Mesodermal cell (in vitro differentiated cells): ENCODE data around the gene FAM81A.
"Not testable (repeated sequence)": the region's sequence is repeated elsewhere in the genome, so short reads cannot be mapped to it uniquely, and the experiment has no call there.

ENCODE experiments used
- H3K27ac ChIP-seq: 2 replicates; pipeline ENCODE4 v1.7.0; 2013; ENCODE audit warnings: mild to moderate bottlenecking, low read depth, low read length, moderate library complexity; ENCODE audit not compliant: severe bottlenecking
- H3K36me3 ChIP-seq: 2 replicates; pipeline ENCODE4 v1.7.1; 2013; ENCODE audit warnings: mild to moderate bottlenecking, low read length, moderate library complexity; ENCODE audit not compliant: control insufficient read depth, insufficient read depth
- H3K4me1 ChIP-seq: one replicate; pipeline ENCODE4 v1.7.1; 2013; ENCODE audit warnings: mild to moderate bottlenecking, low read length; ENCODE audit not compliant: insufficient read depth, control insufficient read depth, poor library complexity, severe bottlenecking
- H3K4me3 ChIP-seq: 2 replicates; pipeline ENCODE4 v1.7.0; 2013; ENCODE audit warnings: low read length, control low read depth, mild to moderate bottlenecking; ENCODE audit not compliant: insufficient read depth, poor library complexity, severe bottlenecking; ENCODE audit errors: extremely low read depth
- H3K9me3 ChIP-seq: 2 replicates; pipeline ENCODE4 v1.7.1; 2013; ENCODE audit warnings: mild to moderate bottlenecking, low read length, moderate library complexity; ENCODE audit not compliant: control insufficient read depth
- whole genome bisulfite sequencing, 2 experiments: methylation state at CpG; one replicate each; pipeline ENCODE4 v1.1.5; 2013; ENCODE audit warnings: missing lambda C conversion rate in 2 of 2; ENCODE audit not compliant: insufficient coverage in 2 of 2; 5-methylcytosine and 5-hydroxymethylcytosine counted together

Gene FAM81A

DNA sequence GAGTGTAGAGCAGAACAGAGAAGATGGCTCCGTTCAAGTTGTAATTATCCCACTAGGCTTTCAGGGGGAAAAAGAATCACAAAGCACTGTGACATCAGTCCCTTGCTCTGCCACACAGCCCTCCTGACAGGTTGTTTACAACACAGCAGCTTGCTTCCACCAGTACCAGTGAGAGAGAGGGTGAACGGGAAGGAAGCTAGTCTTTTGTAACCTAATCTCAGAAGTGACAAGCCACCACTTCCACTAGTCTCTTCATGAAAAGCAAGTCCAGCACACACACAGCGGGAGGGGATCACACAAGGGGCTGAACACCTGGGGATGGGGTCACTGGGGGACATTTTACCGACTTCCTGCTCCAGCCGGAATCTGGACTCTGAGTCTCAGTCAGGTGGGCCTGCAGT lies 86.3 kb downstream of the FAM81A start:
- Histone ChIP-seq H3K27ac (no peak overlapping the region), H3K9me3 (no peaks in the 10 kb centered on the region), H3K36me3 (no peaks in the 10 kb centered on the region), H3K4me1 (no peaks in the 10 kb centered on the region), H3K4me3 (no peak overlapping the region)
- 81 to 96% methylated on average over 4 of the region's 5 CpGs for WGBS, 2 experiments

- H3K4me1 ChIP-seq, H3K4me3 ChIP-seq, H3K9me3 ChIP-seq, H3K36me3 ChIP-seq, H3K27ac ChIP-seq: not testable (repeated sequence)
- WGBS, 2 experiments, result 90 to 93% methylated on average over 4 to 6 of the region's 6 CpGs
Observed at GRCh38 chr15:59526466-59526865, 88.5 kb downstream of the FAM81A start.

DNA sequence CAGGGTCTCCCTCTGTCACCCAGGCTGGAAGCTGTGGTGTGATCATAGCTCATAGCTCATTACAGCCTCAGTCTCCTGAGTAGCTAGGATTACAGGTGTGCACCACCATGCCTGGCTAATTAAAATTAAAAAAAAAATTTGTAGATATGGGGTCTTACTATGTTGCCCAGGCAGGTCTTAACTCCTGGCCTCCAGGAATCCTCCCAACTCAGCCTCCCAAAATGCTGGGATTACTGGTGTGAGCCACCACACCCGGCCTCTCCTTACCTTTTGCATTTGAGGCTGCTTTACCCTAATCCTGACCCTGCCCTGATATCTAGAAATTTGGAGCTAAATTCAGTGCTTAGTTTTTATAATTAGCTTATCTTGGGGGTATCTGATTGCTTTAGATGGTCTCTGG lies 90.4 kb downstream of the FAM81A start:
- H3K4me3 ChIP-seq, result no peak overlapping the region
- no peaks in the 10 kb centered on the region for H3K4me1 ChIP-seq
- no peaks in the 10 kb centered on the region for H3K9me3 ChIP-seq
- no peak overlapping the region for H3K27ac ChIP-seq
- no peaks in the 10 kb centered on the region for H3K36me3 ChIP-seq
- WGBS, 2 experiments, result 100% methylated on average over 1 of the region's 1 CpG; no CpG with 5 or more reads in 1 of the 2 experiments

- Histone ChIP-seq H3K4me1 (no peaks in the 10 kb centered on the region), H3K4me3 (no peak overlapping the region), H3K9me3 (no peaks in the 10 kb centered on the region), H3K27ac (no peak overlapping the region), H3K36me3 (no peaks in the 10 kb centered on the region)
- WGBS, 2 experiments, result 8 to 14% methylated on average over 3 to 7 of the region's 8 CpGs
Observed at GRCh38 chr15:59528961-59529402, 91.0 kb downstream of the FAM81A start.

DNA sequence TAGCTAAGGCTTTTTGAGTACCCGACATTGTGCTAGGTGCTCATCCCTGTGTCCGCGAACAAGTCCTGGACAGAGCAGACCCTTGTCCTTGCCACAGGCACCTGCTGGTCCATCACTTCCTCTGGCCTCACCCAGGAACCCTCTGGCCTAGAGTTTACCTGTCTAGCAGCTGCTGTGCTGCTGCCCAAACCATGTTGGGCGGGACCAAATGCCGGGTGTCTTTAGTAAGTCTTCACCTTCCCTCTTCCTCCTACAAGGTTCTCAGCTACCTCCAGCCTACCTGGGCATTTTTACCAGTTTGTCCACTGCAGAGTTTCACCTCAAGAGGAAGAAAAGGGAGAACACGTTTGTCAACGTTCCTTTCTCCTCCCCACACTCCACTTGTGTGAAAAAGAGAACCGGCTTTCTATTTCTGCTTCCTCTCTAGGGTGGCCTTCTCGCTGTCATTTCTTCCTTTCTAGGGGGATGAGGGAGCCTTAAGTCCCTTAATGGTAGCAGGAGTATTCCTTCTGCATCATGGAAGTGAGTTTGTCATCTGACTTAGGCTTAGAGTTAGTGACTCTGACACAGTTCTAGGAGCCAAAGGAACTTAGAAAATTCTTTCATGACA lies 93.2 kb downstream of the FAM81A start:
- Histone ChIP-seq H3K27ac (no peak overlapping the region), H3K36me3 (no peaks in the 10 kb centered on the region), H3K4me3 (no peak overlapping the region), H3K4me1 (no peaks in the 10 kb centered on the region), H3K9me3 (no peaks in the 10 kb centered on the region)
- WGBS, 2 experiments, result 89 to 92% methylated on average over 3 to 5 of the region's 9 CpGs

DNA sequence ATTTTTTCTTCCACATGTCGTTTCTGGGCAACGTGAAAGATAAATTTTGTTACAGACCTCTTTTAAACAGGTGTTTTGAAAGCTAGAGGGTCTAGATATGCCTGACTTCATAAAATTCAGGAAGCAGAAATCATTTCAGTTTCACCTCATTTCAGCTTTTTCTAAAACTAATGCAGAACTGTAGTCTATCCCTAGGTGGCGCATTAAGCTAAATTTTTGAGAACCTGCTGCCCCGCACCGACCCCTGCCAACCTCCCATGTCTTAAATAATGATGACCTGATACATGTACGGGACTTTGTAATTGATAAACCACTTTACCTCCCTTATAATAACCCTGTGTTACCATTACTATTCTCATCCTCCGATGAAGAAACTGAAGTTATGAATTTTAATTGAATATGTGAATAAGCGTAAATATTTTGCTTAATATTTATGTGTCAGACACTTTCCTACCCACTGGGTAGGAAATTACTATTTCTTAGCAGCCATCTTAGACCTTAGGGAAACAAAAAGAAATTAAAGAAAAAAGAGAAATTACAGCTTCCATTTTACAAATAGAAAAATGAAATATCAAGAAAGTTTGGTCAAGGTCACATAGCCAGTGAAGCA lies 94.9 kb downstream of the FAM81A start:
- Histone ChIP-seq H3K27ac (no peak overlapping the region), H3K36me3 (no peaks in the 10 kb centered on the region), H3K4me1 (no peaks in the 10 kb centered on the region), H3K9me3 (no peaks in the 10 kb centered on the region), H3K4me3 (no peak overlapping the region)
- 0% methylated on average over 1 to 2 of the region's 8 CpGs for WGBS, 2 experiments

DNA sequence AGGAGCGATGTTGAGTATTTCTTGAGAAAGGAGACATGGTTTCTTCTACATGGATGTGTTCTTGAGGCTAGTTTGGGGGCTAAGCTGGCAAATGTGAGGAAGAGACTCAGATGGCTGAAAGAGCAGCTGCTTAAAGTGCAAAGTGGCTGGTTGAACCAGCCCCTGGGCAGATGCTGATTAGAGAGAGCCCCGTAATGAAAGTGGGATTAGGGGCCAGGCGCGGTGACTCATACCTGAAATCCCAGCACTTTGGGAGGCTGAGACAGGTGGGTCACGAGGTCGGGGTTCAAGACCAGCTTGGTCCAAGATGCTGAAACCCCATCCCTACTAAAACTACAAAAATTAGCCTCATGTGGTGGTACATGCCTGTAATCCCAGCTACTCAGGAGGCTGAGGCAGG lies 98.6 kb downstream of the FAM81A start:
- H3K4me1 ChIP-seq, result no peaks in the 10 kb centered on the region
- H3K27ac ChIP-seq, result no peak overlapping the region
- H3K36me3 ChIP-seq, result no peaks in the 10 kb centered on the region
- H3K9me3 ChIP-seq, result no peaks in the 10 kb centered on the region
- 93 to 100% methylated on average over 3 to 6 of the region's 6 CpGs for WGBS, 2 experiments
- no peak overlapping the region for H3K4me3 ChIP-seq

DNA sequence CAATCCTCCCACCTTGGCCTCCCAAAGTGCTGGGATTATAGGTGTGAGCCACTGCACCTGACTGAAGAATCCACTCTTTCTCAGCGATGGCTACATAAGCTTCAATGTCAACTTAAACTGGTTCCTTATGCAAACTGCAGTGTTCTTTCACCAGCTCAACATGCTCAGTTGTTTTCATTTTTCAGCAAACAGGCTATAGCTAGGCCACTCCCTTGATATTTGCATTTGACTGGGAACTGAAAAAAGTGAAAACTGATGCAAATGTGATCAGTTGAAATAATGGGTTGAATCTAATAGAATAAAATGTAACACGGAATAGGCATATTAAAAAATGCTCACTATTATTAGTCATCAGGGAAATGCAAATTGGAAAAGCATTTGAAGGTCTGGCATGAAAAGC lies 99.4 kb downstream of the FAM81A start:
- no peaks in the 10 kb centered on the region for H3K9me3 ChIP-seq
- H3K4me1 ChIP-seq, result no peaks in the 10 kb centered on the region
- no peak overlapping the region for H3K27ac ChIP-seq
- no peak overlapping the region for H3K4me3 ChIP-seq
- WGBS, 2 experiments, result 58 to 71% methylated on average over 1 of the region's 2 CpGs
- H3K36me3 ChIP-seq, result no peaks in the 10 kb centered on the region

- Histone ChIP-seq H3K36me3 (no peaks in the 10 kb centered on the region), H3K27ac (no peak overlapping the region), H3K4me1 (no peaks in the 10 kb centered on the region), H3K9me3 (no peaks in the 10 kb centered on the region), H3K4me3 (no peak overlapping the region)
- WGBS, 2 experiments, result 85 to 100% methylated on average over 2 of the region's 3 CpGs
Observed at GRCh38 chr15:59538494-59538893, 100.5 kb downstream of the FAM81A start.

DNA sequence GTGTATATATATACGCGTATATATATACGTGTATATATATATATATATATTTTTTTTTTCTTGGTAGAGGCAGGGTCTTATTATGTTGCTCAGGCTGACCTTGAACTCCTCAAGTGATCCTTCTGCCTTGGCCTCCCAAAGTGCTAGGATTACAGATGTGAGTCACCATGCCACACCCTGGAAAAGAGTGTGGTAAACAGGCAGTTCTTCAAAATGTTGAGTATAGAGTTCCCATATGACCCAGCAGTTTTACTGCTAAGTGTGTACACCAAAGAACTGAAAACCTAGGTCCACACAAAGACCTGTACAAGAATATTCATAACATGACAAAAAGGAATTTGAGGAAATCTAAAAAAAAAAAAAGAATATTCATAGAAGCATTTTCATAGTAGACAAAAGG lies 101.8 kb downstream of the FAM81A start:
- WGBS, 2 experiments, result no CpG with 5 or more reads among the region's 3 CpGs

GRCh38 chr15:59540654-59541053 lies 102.7 kb downstream of the FAM81A start:
- no CpG with 5 or more reads among the region's 3 CpGs for WGBS, 2 experiments
- Histone ChIP-seq H3K27ac (no peak overlapping the region), H3K36me3 (no peaks in the 10 kb centered on the region), H3K9me3 (no peaks in the 10 kb centered on the region), H3K4me3 (no peak overlapping the region), H3K4me1 (no peaks in the 10 kb centered on the region)

More for the DNA sequence above, 101.8 kb downstream of the FAM81A start:
- H3K36me3 ChIP-seq, result no peaks in the 10 kb centered on the region
- no peaks in the 10 kb centered on the region for H3K9me3 ChIP-seq
- no peak overlapping the region for H3K27ac ChIP-seq
- no peaks in the 10 kb centered on the region for H3K4me1 ChIP-seq
- no peak overlapping the region for H3K4me3 ChIP-seq
